ENCODE results near the gene DCAKD. TPM values are rescaled to one million over a fixed set of nuclear protein-coding genes. Genes with fewer than 3 reads are reported as not detected.

The DCAKD gene, protein sequence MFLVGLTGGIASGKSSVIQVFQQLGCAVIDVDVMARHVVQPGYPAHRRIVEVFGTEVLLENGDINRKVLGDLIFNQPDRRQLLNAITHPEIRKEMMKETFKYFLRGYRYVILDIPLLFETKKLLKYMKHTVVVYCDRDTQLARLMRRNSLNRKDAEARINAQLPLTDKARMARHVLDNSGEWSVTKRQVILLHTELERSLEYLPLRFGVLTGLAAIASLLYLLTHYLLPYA
- 20.9 TPM for total RNA-seq

DNA sequence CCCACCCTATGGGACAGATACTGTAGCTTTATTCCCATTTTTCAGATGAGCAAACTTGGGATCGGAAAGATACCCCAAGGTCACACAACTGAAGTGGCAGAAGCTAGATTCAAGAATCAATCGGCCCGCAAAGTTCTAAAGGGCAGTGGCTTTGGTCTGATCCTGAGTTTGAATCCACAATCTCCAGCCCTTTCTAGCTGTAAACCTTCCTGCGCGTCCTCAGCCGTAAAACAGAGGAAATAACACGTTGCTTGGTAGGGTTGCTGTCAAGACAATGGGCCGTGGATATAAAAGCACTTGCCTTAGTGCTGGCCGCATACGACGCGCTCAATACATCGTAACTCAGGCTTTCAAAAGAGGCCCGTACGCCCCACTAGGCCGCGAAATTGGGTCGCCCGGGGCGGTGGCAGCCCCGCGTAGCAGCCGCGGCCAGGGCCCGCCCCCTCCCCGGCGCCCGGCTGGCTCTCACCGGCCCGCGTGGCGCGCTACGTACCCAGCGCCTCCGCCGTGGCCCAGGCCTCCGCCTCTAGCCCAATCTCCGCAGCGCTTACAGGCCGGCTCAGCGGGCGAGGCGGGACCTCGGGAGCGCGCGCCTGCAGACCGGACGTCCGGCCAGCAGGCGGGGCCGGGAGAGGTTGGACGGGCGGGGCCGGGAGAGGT is at the start of gene DCAKD:
Gene DCAKD (minus strand): TSS at position 573 of the 660 bp plus-strand sequence. CDS start 16,747 bp downstream, outside the sequence.
- H3K4me1 ChIP-seq (ENCODE audit: control insufficient read depth in 3 of 3, insufficient read depth in 3 of 3, low read length in 3 of 3) = peaks cover 10 to 19% (median 11%) of the 10 kb centered on the region in 3 donors
- peak within 1 kb of the TSS; percentile 81 to 96 (median 95) for H3K9ac ChIP-seq (ENCODE audit: low read depth in 1 of 3, low read length in 3 of 3)
- H3K36me3 ChIP-seq (ENCODE audit: control insufficient read depth in 3 of 3, insufficient read depth in 3 of 3, low read length in 3 of 3) = peaks cover 0 to 2% (median 0%) of the 10 kb centered on the region in 3 donors
- no peaks in the 10 kb centered on the region for H3K9me3 ChIP-seq (ENCODE audit: control insufficient read depth in 3 of 3, low read length in 3 of 3)
- H3K27ac ChIP-seq (ENCODE audit: low read depth, low read length) = peak within 1 kb of the TSS; percentile 82
- no peaks in the 10 kb centered on the region for H3K27me3 ChIP-seq (ENCODE audit: control insufficient read depth in 3 of 3, insufficient read depth in 3 of 3, low read length in 3 of 3)
- peak within 1 kb of the TSS; percentile 77 to 84 (median 81) for H3K4me3 ChIP-seq (ENCODE audit: low read length in 3 of 3)

DNA sequence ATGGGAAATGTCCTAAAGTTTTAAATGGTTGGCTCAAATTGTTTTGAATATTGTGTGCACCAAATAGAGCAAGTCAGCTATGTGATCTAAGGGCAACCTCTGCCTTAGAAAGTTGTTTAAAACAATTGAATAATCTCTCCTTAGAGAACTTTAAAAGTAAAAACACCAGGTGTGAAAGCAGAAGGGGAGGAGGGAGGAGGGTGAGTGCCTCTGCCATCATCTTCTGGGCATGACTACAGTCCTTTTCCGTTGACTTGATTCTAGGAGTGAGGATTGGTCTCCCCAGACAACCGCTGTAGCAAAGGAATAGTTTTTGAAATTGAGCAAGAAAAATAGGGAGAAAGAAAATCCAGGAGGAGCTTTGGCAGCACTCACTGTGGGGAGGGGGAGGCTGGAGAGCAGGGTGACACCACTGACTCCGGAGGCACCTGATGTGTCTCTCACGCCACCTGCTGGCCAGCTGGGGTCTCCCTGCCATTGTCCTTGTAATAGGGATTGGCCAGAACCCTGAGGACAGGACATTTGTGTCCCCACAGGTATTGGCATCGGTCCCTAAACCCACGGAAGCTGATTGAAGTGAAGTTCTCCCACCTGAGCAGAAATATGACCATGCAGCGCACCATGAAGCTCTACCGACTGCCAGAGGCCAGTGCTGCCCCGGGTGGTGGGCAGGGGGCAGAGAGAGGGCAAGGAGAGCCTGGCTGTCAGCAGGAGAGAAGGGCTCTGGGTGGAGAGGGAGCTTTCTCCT is 47.6 kb upstream of the DCAKD start:
- Histone ChIP-seq H3K4me1 (ENCODE audit: control insufficient read depth in 3 of 3, insufficient read depth in 3 of 3, low read length in 3 of 3) (peaks cover 44 to 57% (median 55%) of the 10 kb centered on the region in 3 donors), H3K4me3 (ENCODE audit: low read length in 3 of 3) (no peak overlapping the region), H3K9me3 (ENCODE audit: control insufficient read depth in 3 of 3, low read length in 3 of 3) (no peaks in the 10 kb centered on the region), H3K27me3 (ENCODE audit: control insufficient read depth in 3 of 3, insufficient read depth in 3 of 3, low read length in 3 of 3) (no peaks in the 10 kb centered on the region), H3K9ac (ENCODE audit: low read depth in 1 of 3, low read length in 3 of 3) (peak overlapping the region in 2 of 3 donors; percentile 30 to 54), H3K27ac (ENCODE audit: low read depth, low read length) (peak overlapping the region; percentile 40), H3K36me3 (ENCODE audit: control insufficient read depth in 3 of 3, insufficient read depth in 3 of 3, low read length in 3 of 3) (peaks cover 62 to 69% (median 63%) of the 10 kb centered on the region in 3 donors)

DNA sequence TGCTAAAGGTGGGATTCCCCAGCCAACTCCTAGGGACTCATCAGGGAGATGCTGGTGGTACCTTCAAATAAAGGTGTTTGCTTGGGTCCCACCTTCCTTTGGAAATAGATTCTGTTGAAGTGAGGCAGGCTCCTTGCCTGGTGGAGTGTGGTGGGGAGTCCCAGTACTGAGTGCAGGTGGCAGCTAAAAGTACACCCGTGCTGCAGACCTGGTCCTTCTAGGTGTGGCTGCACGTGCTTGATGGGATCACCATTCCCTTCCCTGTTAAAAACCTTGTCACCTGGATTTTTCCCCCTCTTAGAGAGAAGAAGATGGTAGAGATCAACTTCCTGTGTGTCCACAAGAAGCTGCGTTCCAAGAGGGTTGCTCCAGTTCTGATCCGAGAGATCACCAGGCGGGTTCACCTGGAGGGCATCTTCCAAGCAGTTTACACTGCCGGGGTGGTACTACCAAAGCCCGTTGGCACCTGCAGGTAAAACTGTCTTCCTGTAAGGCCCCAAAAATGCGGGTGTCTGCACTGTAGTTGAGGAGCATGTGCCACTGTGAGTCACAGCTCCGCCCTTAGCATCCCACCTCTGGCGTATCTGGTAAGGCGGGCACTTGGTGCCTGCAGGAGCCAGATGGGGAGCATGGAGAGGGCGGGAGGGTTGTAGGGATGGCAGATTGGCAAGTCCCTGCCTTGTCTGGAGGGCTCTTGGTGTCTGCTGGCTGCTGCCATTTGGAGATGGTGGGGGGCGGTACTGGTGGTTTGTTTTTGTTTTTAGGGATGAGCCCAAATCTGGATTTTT is 46.8 kb upstream of the DCAKD start:
- H3K27ac ChIP-seq (ENCODE audit: low read depth, low read length) = peak overlapping the region; percentile 40
- H3K9me3 ChIP-seq (ENCODE audit: control insufficient read depth in 3 of 3, low read length in 3 of 3) = no peaks in the 10 kb centered on the region
- no peak overlapping the region for H3K4me3 ChIP-seq (ENCODE audit: low read length in 3 of 3)
- H3K27me3 ChIP-seq (ENCODE audit: control insufficient read depth in 3 of 3, insufficient read depth in 3 of 3, low read length in 3 of 3) = no peaks in the 10 kb centered on the region
- peaks cover 56 to 61% (median 58%) of the 10 kb centered on the region in 3 donors for H3K36me3 ChIP-seq (ENCODE audit: control insufficient read depth in 3 of 3, insufficient read depth in 3 of 3, low read length in 3 of 3)
- peak overlapping the region in 1 of 3 donors; percentile 54 for H3K9ac ChIP-seq (ENCODE audit: low read depth in 1 of 3, low read length in 3 of 3)
- H3K4me1 ChIP-seq (ENCODE audit: control insufficient read depth in 3 of 3, insufficient read depth in 3 of 3, low read length in 3 of 3) = peaks cover 44 to 57% (median 55%) of the 10 kb centered on the region in 3 donors

DNA sequence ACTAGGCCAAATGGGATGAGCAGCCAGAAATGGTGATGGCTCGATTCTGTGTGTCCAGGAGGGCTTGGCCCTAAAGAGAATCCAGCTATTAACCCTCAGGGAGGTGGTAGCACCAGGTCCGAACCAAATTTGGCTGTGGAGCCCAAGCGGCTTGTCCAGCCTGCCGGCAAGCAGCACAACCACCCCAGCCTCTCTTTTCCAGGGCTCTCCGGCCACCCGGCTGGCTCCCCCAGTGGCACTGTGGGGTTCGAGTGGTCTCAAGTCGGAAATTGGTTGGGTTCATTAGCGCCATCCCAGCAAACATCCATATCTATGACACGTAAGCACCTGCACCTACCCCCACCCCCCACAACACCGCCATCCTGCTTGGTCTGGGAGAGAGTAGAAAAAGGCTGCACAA is 45.5 kb upstream of the DCAKD start:
- H3K4me3 ChIP-seq (ENCODE audit: low read length in 3 of 3) = no peak overlapping the region
- no peaks in the 10 kb centered on the region for H3K27me3 ChIP-seq (ENCODE audit: control insufficient read depth in 3 of 3, insufficient read depth in 3 of 3, low read length in 3 of 3)
- no peak overlapping the region for H3K27ac ChIP-seq (ENCODE audit: low read depth, low read length)
- H3K4me1 ChIP-seq (ENCODE audit: control insufficient read depth in 3 of 3, insufficient read depth in 3 of 3, low read length in 3 of 3) = peaks cover 44 to 57% (median 54%) of the 10 kb centered on the region in 3 donors
- peaks cover 48 to 54% (median 51%) of the 10 kb centered on the region in 3 donors for H3K36me3 ChIP-seq (ENCODE audit: control insufficient read depth in 3 of 3, insufficient read depth in 3 of 3, low read length in 3 of 3)
- peak overlapping the region in 2 of 3 donors; percentile 5 to 42 for H3K9ac ChIP-seq (ENCODE audit: low read depth in 1 of 3, low read length in 3 of 3)
- H3K9me3 ChIP-seq (ENCODE audit: control insufficient read depth in 3 of 3, low read length in 3 of 3) = no peaks in the 10 kb centered on the region

DNA sequence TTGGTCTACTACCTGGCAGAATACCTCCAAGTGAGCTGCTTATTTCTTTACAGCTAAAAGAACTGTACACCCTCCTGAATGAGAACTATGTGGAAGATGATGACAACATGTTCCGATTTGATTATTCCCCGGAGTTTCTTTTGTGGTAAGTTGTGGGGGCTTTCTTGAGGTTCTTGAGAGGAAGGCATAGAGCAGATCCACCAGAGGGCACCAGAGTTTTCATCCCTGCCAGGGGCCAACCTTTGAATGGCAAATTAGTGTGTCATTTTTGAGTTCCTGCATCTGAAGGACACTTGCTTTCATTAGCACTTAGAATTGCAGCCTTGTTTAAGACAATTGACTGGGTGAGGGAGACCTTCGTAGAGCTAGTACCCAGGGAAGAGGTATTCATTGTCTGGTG is 44.7 kb upstream of the DCAKD start:
- Histone ChIP-seq H3K9ac (ENCODE audit: low read depth in 1 of 3, low read length in 3 of 3) (peak overlapping the region in 2 of 3 donors; percentile 5 to 42), H3K4me3 (ENCODE audit: low read length in 3 of 3) (no peak overlapping the region), H3K36me3 (ENCODE audit: control insufficient read depth in 3 of 3, insufficient read depth in 3 of 3, low read length in 3 of 3) (peaks cover 44 to 53% (median 52%) of the 10 kb centered on the region in 3 donors), H3K27ac (ENCODE audit: low read depth, low read length) (no peak overlapping the region), H3K27me3 (ENCODE audit: control insufficient read depth in 3 of 3, insufficient read depth in 3 of 3, low read length in 3 of 3) (no peaks in the 10 kb centered on the region), H3K9me3 (ENCODE audit: control insufficient read depth in 3 of 3, low read length in 3 of 3) (no peaks in the 10 kb centered on the region), H3K4me1 (ENCODE audit: control insufficient read depth in 3 of 3, insufficient read depth in 3 of 3, low read length in 3 of 3) (peaks cover 42 to 53% (median 52%) of the 10 kb centered on the region in 3 donors)

DNA sequence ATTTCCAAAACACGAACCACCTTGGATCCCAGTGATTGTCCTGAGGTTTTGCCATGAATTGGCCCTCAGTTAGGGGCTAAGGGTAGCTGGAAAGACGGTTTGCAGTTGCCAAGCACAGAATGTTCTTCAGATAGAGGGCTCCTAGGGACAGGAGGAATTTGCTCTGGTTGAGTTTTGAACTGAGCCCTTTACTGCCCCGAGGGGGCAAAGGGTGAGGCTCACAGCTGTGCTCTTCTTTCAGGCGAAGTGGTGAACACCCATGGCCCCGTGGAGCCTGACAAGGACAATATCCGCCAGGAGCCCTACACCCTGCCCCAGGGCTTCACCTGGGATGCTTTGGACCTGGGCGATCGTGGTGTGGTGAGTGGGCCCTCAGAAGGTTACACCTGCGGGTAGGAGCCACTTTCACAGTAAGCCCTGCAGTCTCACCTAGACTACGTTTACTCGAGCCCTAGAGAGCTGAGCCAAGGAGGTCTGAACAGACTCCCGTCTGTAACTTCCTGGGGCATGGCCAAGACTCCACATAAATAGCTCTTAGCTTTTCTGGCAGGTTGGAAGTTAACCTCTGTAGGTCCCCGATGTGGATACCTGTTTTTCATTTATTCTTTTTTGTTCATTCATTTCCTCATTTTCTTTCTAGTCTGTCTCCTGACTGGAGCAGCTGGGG is 42.1 kb upstream of the DCAKD start:
- H3K9ac ChIP-seq (ENCODE audit: low read depth in 1 of 3, low read length in 3 of 3) = peak overlapping the region; percentile 45 to 77 (median 74)
- H3K27ac ChIP-seq (ENCODE audit: low read depth, low read length) = peak overlapping the region; percentile 92
- H3K4me3 ChIP-seq (ENCODE audit: low read length in 3 of 3) = peak overlapping the region; percentile 35 to 45 (median 38)
- peaks cover 44 to 63% (median 63%) of the 10 kb centered on the region in 3 donors for H3K36me3 ChIP-seq (ENCODE audit: control insufficient read depth in 3 of 3, insufficient read depth in 3 of 3, low read length in 3 of 3)
- no peaks in the 10 kb centered on the region for H3K9me3 ChIP-seq (ENCODE audit: control insufficient read depth in 3 of 3, low read length in 3 of 3)
- H3K4me1 ChIP-seq (ENCODE audit: control insufficient read depth in 3 of 3, insufficient read depth in 3 of 3, low read length in 3 of 3) = peaks cover 40 to 55% (median 52%) of the 10 kb centered on the region in 3 donors
- H3K27me3 ChIP-seq (ENCODE audit: control insufficient read depth in 3 of 3, insufficient read depth in 3 of 3, low read length in 3 of 3) = no peaks in the 10 kb centered on the region

DNA sequence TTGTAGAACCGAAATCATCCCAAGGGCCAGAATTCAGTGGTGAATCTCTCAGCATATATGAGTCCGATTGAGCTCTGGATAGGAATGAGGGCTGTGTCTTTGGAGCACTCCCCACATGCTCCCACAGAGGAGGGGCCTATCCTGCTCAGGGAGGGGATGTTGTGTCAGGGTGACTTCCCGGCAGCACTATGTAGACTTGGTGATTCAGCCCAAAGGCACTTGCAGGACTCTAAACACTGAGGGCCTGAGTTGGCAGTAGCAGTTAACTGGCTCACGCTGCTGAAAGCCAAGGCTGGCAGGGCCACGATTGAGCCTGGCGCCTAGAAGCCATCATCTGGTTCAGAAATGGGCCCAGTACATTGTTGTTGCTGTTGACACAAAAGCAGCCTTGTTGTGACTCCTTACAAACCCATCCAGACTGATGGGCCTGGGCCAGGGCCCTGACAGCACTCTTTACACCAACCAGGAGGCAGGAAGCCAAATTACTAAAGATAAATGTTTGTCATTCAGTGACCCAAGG is 41.5 kb upstream of the DCAKD start:
- H3K36me3 ChIP-seq (ENCODE audit: control insufficient read depth in 3 of 3, insufficient read depth in 3 of 3, low read length in 3 of 3) = peaks cover 41 to 59% (median 58%) of the 10 kb centered on the region in 3 donors
- peak overlapping the region; percentile 45 to 77 (median 74) for H3K9ac ChIP-seq (ENCODE audit: low read depth in 1 of 3, low read length in 3 of 3)
- H3K27me3 ChIP-seq (ENCODE audit: control insufficient read depth in 3 of 3, insufficient read depth in 3 of 3, low read length in 3 of 3) = no peaks in the 10 kb centered on the region
- H3K9me3 ChIP-seq (ENCODE audit: control insufficient read depth in 3 of 3, low read length in 3 of 3) = no peaks in the 10 kb centered on the region
- H3K4me1 ChIP-seq (ENCODE audit: control insufficient read depth in 3 of 3, insufficient read depth in 3 of 3, low read length in 3 of 3) = peaks cover 42 to 55% (median 52%) of the 10 kb centered on the region in 3 donors
- H3K27ac ChIP-seq (ENCODE audit: low read depth, low read length) = peak overlapping the region; percentile 92
- peak overlapping the region in 2 of 3 donors; percentile 35 to 38 for H3K4me3 ChIP-seq (ENCODE audit: low read length in 3 of 3)

DNA sequence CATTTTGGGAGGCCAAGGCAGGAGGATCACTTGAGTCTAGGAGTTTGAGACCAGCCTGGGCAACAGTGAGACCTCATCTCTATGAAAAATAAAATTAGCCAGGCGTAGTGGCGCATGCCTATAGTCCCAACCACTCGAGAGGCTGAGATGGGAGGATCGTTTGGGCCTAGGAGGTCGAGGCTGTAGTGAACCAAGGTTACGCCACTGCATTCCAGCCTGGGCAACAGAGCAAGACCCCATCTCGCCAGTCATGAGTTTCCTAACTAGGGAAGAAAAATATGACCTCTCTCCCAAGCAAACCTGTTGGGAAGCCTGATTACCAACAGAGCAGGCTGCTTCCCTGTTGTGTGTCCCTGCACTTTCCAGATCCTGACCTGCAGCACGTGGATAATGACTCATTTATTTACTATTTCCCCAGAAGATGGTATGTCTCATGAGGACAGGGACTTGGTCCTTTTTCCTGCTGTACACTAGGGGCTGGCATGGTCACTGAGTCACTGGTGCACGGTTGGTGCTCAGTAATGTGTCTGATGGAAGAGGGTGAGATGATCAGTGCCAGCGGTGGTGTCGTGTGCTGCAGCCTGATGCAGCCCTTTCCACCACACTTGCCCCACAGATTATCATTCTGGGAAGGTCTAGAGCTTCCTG is 40.5 kb upstream of the DCAKD start:
- H3K4me3 ChIP-seq (ENCODE audit: low read length in 3 of 3) = no peak overlapping the region
- H3K9ac ChIP-seq (ENCODE audit: low read depth in 1 of 3, low read length in 3 of 3) = peak overlapping the region in 2 of 3 donors; percentile 8 to 41
- H3K27ac ChIP-seq (ENCODE audit: low read depth, low read length) = peak overlapping the region; percentile 92
- peaks cover 40 to 58% (median 56%) of the 10 kb centered on the region in 3 donors for H3K36me3 ChIP-seq (ENCODE audit: control insufficient read depth in 3 of 3, insufficient read depth in 3 of 3, low read length in 3 of 3)
- peaks cover 50 to 61% (median 61%) of the 10 kb centered on the region in 3 donors for H3K4me1 ChIP-seq (ENCODE audit: control insufficient read depth in 3 of 3, insufficient read depth in 3 of 3, low read length in 3 of 3)
- no peaks in the 10 kb centered on the region for H3K27me3 ChIP-seq (ENCODE audit: control insufficient read depth in 3 of 3, insufficient read depth in 3 of 3, low read length in 3 of 3)
- no peaks in the 10 kb centered on the region for H3K9me3 ChIP-seq (ENCODE audit: control insufficient read depth in 3 of 3, low read length in 3 of 3)

Measured in skeletal muscle tissue (tissue), 4 donors.